ENCODE results near the gene SMPD3.

Gene SMPD3

DNA sequence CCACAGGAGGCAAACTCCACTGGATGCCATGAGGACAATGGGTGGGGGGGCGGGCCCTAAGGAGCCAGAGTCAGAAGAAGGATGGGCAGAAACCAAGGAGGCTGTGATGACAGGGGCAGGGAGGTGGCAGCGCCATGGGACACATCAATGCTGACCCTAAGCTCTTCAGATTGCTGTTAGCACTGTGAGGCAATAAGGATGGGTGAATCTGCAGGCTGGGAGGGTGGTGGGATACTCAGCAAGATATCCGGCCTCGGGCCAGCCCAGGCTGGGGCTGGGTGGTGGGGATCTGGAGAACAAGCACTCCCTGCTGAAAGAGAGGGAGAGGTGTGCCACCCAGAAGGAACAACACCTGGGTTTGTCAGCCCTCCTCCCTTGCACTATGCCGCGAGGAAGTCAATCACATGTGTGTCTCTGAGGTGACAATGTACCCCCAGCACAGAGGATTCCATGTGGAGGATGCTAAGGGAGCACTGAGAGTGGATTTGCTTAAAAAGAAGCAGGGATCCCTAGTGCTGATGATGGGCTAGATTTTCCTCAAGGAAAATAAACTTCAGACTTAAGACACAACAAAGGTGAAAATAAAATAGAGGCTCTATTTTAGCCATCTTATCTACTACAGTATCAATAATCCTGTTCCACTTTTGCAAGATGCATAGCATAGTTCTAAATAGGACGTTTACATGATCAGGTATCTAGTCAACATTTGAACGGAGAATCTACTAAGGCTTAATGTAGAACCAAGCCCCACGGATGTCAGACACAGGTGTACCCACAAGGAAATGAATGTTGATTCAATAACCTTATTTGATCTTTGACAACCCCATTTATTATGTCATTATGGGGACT lies 22.6 kb downstream of the SMPD3 start:
- TF ChIP-seq, protein P1, sequence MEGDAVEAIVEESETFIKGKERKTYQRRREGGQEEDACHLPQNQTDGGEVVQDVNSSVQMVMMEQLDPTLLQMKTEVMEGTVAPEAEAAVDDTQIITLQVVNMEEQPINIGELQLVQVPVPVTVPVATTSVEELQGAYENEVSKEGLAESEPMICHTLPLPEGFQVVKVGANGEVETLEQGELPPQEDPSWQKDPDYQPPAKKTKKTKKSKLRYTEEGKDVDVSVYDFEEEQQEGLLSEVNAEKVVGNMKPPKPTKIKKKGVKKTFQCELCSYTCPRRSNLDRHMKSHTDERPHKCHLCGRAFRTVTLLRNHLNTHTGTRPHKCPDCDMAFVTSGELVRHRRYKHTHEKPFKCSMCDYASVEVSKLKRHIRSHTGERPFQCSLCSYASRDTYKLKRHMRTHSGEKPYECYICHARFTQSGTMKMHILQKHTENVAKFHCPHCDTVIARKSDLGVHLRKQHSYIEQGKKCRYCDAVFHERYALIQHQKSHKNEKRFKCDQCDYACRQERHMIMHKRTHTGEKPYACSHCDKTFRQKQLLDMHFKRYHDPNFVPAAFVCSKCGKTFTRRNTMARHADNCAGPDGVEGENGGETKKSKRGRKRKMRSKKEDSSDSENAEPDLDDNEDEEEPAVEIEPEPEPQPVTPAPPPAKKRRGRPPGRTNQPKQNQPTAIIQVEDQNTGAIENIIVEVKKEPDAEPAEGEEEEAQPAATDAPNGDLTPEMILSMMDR (IDR thresholded peaks at IDR 0.05; ENCODE audit: low read length, missing control alignments): no peak
- no peak for DNase-seq (ENCODE audit: low read depth)
- no peak overlapping the region for H3K4me3 ChIP-seq (replicated peaks; ENCODE audit: low read depth, low read length)

DNA sequence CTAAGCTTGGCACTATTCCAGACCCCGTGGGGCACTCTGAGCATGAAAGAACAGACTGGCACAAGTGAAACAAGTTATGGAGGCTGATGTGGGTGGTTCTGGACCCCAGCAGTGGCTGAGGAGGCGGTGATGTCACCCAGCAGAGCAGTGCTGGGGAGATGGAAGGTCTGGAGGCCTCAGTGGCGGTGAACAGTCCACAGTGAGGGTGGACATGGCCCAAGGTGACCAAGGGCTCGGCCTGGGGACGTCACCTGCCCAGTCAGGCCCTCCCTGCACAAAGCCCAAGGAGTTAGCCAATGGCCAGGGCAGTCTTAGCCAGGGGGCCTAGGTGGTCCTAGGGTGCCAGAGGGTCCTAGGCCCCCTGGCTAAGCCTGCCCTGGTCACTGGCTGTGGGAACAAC lies 24.5 kb downstream of the SMPD3 start:
- DNase-seq (ENCODE audit: low read depth): no peak
- no peak overlapping the region for H3K4me3 ChIP-seq (replicated peaks; ENCODE audit: low read depth, low read length)
- TF ChIP-seq, protein P1 (IDR thresholded peaks at IDR 0.05; ENCODE audit: low read length, missing control alignments): no peak

DNA sequence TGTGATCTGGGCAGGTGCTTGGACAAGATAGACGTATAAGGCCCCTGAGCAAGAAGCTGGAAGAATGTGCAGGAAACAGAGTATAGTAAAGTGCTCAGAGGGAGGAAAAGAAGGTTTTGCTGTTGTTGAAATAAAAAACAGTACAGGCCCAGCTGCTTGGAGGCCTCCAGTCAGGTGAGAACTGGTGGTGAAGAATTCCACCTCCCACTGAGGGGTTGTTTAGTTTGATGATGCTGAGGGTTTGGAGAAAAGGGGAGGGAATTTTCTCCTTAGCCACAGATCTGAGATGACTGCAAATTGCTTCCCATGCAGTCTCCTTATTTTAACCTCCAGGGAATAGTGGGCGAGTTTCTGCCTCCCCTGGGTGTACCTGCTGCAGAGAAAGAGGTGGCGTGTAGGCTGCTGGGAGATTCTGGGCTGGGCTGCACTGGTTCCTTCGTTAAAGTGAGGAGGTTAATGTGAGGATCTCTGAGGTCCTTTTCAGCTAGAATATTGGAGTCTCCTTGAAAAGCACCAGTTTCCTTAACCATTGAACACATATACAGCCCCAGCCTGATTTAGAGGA lies 25.8 kb downstream of the SMPD3 start:
- TF ChIP-seq, protein P1 (IDR thresholded peaks at IDR 0.05; ENCODE audit: low read length, missing control alignments): no peak
- no peak for DNase-seq (ENCODE audit: low read depth)

DNA sequence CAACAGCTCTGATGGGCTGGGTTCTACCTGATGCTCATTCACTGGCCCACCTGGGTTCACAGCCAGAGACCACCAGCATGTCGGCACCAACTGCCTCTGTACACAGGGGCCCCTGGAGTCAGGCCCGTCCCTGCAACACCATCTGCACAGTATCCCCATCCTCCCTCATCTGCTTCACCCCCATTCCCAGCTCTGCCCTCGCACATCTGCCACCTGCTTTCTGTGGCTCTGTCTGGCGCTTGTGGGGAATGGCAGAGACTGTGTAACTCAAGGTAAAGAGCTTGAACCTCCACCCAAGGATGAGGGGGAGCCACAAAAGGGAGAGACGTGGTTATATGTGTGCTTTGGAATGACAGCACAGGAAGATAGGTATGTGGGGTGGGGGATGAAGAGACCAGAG lies 27.2 kb downstream of the SMPD3 start:
- no peak overlapping the region for H3K4me3 ChIP-seq (replicated peaks; ENCODE audit: low read depth, low read length)
- no peak for DNase-seq (ENCODE audit: low read depth)
- TF ChIP-seq, protein P1 (IDR thresholded peaks at IDR 0.05; ENCODE audit: low read length, missing control alignments): no peak

More for the DNA sequence above, 25.8 kb downstream of the SMPD3 start:
- H3K4me3 ChIP-seq (replicated peaks; ENCODE audit: low read depth, low read length): no peak overlapping the region

DNA sequence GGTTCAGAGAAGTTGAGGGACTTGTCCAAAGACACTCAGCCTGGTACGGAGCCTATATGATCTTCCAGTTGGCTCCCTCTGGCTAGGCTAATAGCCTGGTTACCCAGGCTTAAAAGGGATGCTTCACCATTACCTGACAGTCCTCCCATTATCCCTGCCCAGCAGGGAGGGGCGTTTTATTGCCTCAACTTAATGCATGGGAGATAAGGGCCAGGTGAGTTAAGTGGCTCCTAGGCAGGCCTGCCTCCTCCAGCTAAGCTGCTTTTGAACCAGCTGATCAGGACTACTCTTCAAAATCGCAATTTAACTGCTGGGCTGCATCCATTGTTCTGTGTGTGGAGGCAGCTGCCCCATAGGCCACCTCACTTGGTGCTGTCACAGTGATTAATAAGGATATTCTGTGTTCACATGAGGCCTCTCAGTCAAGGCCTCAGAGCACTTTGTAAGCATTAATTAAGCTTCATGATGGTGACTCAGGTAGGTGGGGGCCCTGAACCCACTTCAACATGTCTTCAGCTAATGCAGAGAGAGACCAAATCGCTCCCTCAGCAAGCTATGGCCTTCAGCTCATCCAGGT lies 27.9 kb downstream of the SMPD3 start:
- H3K4me3 ChIP-seq (replicated peaks; ENCODE audit: low read depth, low read length): no peak overlapping the region
- no peak for DNase-seq (ENCODE audit: low read depth)
- TF ChIP-seq, protein P1 (IDR thresholded peaks at IDR 0.05; ENCODE audit: low read length, missing control alignments): no peak

DNA sequence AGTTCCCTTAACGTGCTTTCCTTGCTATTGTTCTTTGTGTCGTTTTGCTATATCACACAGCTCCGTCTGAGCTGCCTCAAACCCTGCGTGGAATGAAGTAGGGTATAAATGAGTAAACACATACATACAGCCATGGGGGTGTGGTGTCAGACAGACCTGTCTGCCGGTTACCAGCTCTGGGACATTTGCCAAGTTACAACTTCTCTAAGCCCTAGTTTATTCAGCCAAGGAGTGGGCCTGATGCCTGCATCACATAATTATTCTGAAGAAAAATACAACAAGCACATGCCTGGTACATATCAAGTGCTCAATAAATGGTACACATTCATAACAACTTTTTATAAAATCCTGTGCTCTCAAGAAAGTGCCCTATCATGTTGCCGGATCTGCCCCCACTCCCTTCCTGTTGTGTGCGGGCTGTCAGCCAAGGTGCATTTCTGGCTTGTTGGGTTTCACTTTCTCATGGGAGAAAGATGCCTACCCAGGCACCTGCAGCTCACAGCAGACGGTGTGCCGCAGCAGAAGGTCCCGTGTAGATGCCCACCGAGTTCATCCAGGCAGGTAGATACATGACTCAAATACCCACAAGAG lies 30.5 kb downstream of the SMPD3 start:
- no peak for DNase-seq (ENCODE audit: low read depth)
- TF ChIP-seq, protein P1 (IDR thresholded peaks at IDR 0.05; ENCODE audit: low read length, missing control alignments): no peak
- H3K4me3 ChIP-seq (replicated peaks; ENCODE audit: low read depth, low read length): no peak overlapping the region
